HEK293T (cell line): Measurements from ENCODE around the gene DERL3.

ENCODE experiments used
- CTCF ChIA-PET: fragments of 350-600 bp; formaldehyde crosslinking; extraction: SDS; loops from one replicate; lab custom pipeline; 2021; ENCODE audit warnings: antibody characterized with exemption, inconsistent platforms; lab: Yijun Ruan, JAX
- POLR2A ChIA-PET: fragments of 350-600 bp; formaldehyde crosslinking; extraction: SDS; loops from one replicate; lab custom pipeline; 2020; ENCODE audit warnings: antibody characterized with exemption, inconsistent platforms; lab: Yijun Ruan, JAX
- DNase-seq: peaks from one replicate; pipeline ENCODE4 v3.0.0; 2012; ENCODE audit warnings: mixed read lengths; ENCODE audit errors: extremely low spot score
- ARNT ChIP-seq: fragments of 450-650 bp; IDR thresholded peaks from 2 replicates; pipeline ENCODE4 v1.6.1; 2017; ENCODE audit warnings: mild to moderate bottlenecking
- BHLHE40 ChIP-seq: fragments of 450-650 bp; IDR thresholded peaks from 2 replicates; pipeline ENCODE4 v1.6.1; 2016; ENCODE audit warnings: mild to moderate bottlenecking, moderate library complexity, borderline replicate concordance
- CTBP1 ChIP-seq: fragments of 450-650 bp; IDR thresholded peaks from 2 replicates; pipeline ENCODE4 v1.6.1; 2016; ENCODE audit warnings: borderline replicate concordance
- ELF4 ChIP-seq: fragments of 450-650 bp; IDR thresholded peaks from 2 replicates; pipeline ENCODE4 v1.6.1; 2017; ENCODE audit warnings: antibody characterized with exemption
- FOXA1 ChIP-seq: fragments of 450-650 bp; IDR thresholded peaks from 2 replicates; pipeline ENCODE4 v1.6.1; 2016; ENCODE audit warnings: mild to moderate bottlenecking
- FOXK2 ChIP-seq: fragments of 450-650 bp; IDR thresholded peaks from 2 replicates; pipeline ENCODE4 v1.6.1; 2016; ENCODE audit warnings: mild to moderate bottlenecking
- FOXM1 ChIP-seq: fragments of 450-650 bp; IDR thresholded peaks from 2 replicates; pipeline ENCODE4 v1.6.1; 2017; ENCODE audit warnings: mild to moderate bottlenecking, borderline replicate concordance
- HDGF ChIP-seq: fragments of 450-650 bp; IDR thresholded peaks from 2 replicates; pipeline ENCODE4 v1.6.1; 2017; ENCODE audit warnings: antibody characterized with exemption, borderline replicate concordance
- L3MBTL2 ChIP-seq: fragments of 450-650 bp; conservative IDR thresholded peaks from 2 replicates; pipeline ENCODE4 v1.6.1; 2016; ENCODE audit warnings: mild to moderate bottlenecking
- LEF1 ChIP-seq: fragments of 450-650 bp; IDR thresholded peaks from 2 replicates; pipeline ENCODE4 v1.6.1; 2017; ENCODE audit warnings: mild to moderate bottlenecking, borderline replicate concordance
- NFRKB ChIP-seq: fragments of 450-650 bp; IDR thresholded peaks from 2 replicates; pipeline ENCODE4 v1.6.1; 2016; ENCODE audit warnings: mild to moderate bottlenecking, moderate library complexity
- PKNOX1 ChIP-seq: fragments of 450-650 bp; IDR thresholded peaks from 2 replicates; pipeline ENCODE4 v1.6.1; 2016
- SP1 ChIP-seq: fragments of 450-650 bp; IDR thresholded peaks from 2 replicates; pipeline ENCODE4 v1.6.1; 2017
- SUZ12 ChIP-seq: fragments of 450-650 bp; IDR thresholded peaks from 2 replicates; pipeline ENCODE4 v1.6.1; 2016; ENCODE audit warnings: mild to moderate bottlenecking
- TARDBP ChIP-seq: fragments of 450-650 bp; IDR thresholded peaks from 2 replicates; pipeline ENCODE4 v1.6.1; 2016
- ZNF384 ChIP-seq: fragments of 450-650 bp; IDR thresholded peaks from 2 replicates; pipeline ENCODE4 v1.6.1; 2016

Gene DERL3

GRCh38 chr22:23836692-23837495 is 1.9 kb downstream of the DERL3 start:
- ChIA-PET POLR2A (interaction anchor here (1.3 to 2.5 kb wide), 2 partner anchors 21 to 77 kb away, joined by 4 to 13 read pairs; partner anchors contain the start of gene SLC2A11), CTCF (interaction anchor here (0.6 to 3.5 kb wide), 2 partner anchors 13 to 25 kb away, joined by 3 to 11 read pairs; no protein-coding TSS in a partner anchor)
- no peak for TF ChIP-seq NFRKB
- TF ChIP-seq ARNT, result no peak
- no peak for TF ChIP-seq ELF4
- TF ChIP-seq ZNF384, result no peak
- no peak for TF ChIP-seq SP1
- TF ChIP-seq L3MBTL2, result no peak
- TF ChIP-seq LEF1, result no peak
- no peak for TF ChIP-seq HDGF
- TF ChIP-seq TARDBP, result no peak
- DNase-seq, result no peak

- TF ChIP-seq BHLHE40 (no peak), FOXM1 (no peak), HDGF (no peak), ARNT (no peak), SP1 (no peak), L3MBTL2 (no peak), CTBP1 (no peak), LEF1 (no peak), PKNOX1 (no peak), SUZ12 (no peak), NFRKB (no peak), ZNF384 (no peak), FOXA1 (no peak), ELF4 (no peak), TARDBP (no peak)
Observed at GRCh38 chr22:23836281-23836680, 2.5 kb downstream of the DERL3 start.

GRCh38 chr22:23835484-23836144 is 3.2 kb downstream of the DERL3 start:
- no peak for DNase-seq
- CTCF ChIA-PET, result interaction anchor here (3.5 kb wide), 1 partner anchor 14 kb away, joined by 11 read pairs; no protein-coding TSS in a partner anchor
- TF ChIP-seq LEF1 (no peak), HDGF (no peak), SP1 (no peak), L3MBTL2 (no peak), BHLHE40 (no peak), PKNOX1 (no peak), FOXA1 (no peak), FOXK2 (no peak), ZNF384 (no peak), CTBP1 (no peak), TARDBP (no peak), NFRKB (no peak), SUZ12 (no peak), ARNT (no peak), ELF4 (no peak)
- POLR2A ChIA-PET, result interaction anchor here (1.3 to 2.2 kb wide), 4 partner anchors 11 to 78 kb away, joined by 4 to 10 read pairs (median 4); partner anchors contain the start of genes MIF and SLC2A11

More at GRCh38 chr22:23836281-23836680, 2.5 kb downstream of the DERL3 start:
- ChIA-PET CTCF (interaction anchor here (0.6 to 3.5 kb wide), 2 partner anchors 13 to 25 kb away, joined by 3 to 11 read pairs; no protein-coding TSS in a partner anchor), POLR2A (interaction anchor here (1.3 to 2.2 kb wide), 3 partner anchors 11 to 78 kb away, joined by 4 to 10 read pairs (median 4); partner anchors contain the start of gene SLC2A11)
- DNase-seq, result no peak

GRCh38 chr22:23834793-23835483 is 3.9 kb downstream of the DERL3 start:
- no peak for DNase-seq
- POLR2A ChIA-PET, result interaction anchor here (1.4 to 2.2 kb wide), 3 partner anchors 10 to 59 kb away, joined by 4 to 10 read pairs (median 4); partner anchors contain the start of genes MIF and SLC2A11
- TF ChIP-seq HDGF (no peak), NFRKB (no peak), PKNOX1 (no peak), CTBP1 (no peak), L3MBTL2 (no peak), BHLHE40 (no peak), ZNF384 (no peak), FOXK2 (no peak), SP1 (no peak), LEF1 (no peak), FOXA1 (no peak), TARDBP (no peak)
- CTCF ChIA-PET, result no interaction called here

GRCh38 chr22:23834406-23834792 is 4.4 kb downstream of the DERL3 start:
- no peak for DNase-seq
- CTCF ChIA-PET, result no interaction called here
- POLR2A ChIA-PET, result interaction anchor here (1.4 to 2.2 kb wide), 2 partner anchors 23 to 60 kb away, joined by 4 to 10 read pairs; partner anchors contain the start of genes MIF and SLC2A11
- TF ChIP-seq ARNT (no peak), TARDBP (no peak), ZNF384 (no peak), FOXK2 (no peak), NFRKB (no peak)
